Ishikawa (cell line): Measurements from ENCODE around the gene SLC5A12.

Source experiments
- CEBPB ChIP-seq: IDR thresholded peaks from 2 replicates; pipeline ENCODE4 v1.6.1; 2012
- EGR1 ChIP-seq: IDR thresholded peaks from 2 replicates; pipeline ENCODE4 v1.6.1; 2012
- EP300 ChIP-seq: IDR thresholded peaks from 2 replicates; pipeline ENCODE4 v1.6.1; 2012; ENCODE audit warnings: borderline replicate concordance
- FOXM1 ChIP-seq: IDR thresholded peaks from 2 replicates; pipeline ENCODE4 v1.6.1; 2012; ENCODE audit warnings: low read depth, borderline replicate concordance
- MAX ChIP-seq: IDR thresholded peaks from 2 replicates; pipeline ENCODE4 v1.6.1; 2012
- NFIC ChIP-seq: IDR thresholded peaks from 2 replicates; pipeline ENCODE4 v1.6.1; 2012
- RAD21 ChIP-seq: IDR thresholded peaks from 2 replicates; pipeline ENCODE4 v1.6.1; 2012; ENCODE audit warnings: low read depth
- REST ChIP-seq: IDR thresholded peaks from 2 replicates; pipeline ENCODE4 v1.6.1; 2012; ENCODE audit warnings: low read depth, mild to moderate bottlenecking
- TAF1 ChIP-seq: IDR thresholded peaks from 2 replicates; pipeline ENCODE4 v1.6.1; 2012; ENCODE audit warnings: low read depth, mild to moderate bottlenecking
- TCF12 ChIP-seq: IDR thresholded peaks from 2 replicates; pipeline ENCODE4 v1.6.1; 2012; ENCODE audit warnings: low read depth
- TEAD4 ChIP-seq: IDR thresholded peaks from 2 replicates; pipeline ENCODE4 v1.6.1; 2012
- YY1 ChIP-seq: IDR thresholded peaks from 2 replicates; pipeline ENCODE4 v1.6.1; 2012; ENCODE audit warnings: low read depth
- ZBTB7A ChIP-seq: IDR thresholded peaks from 2 replicates; pipeline ENCODE4 v1.6.1; 2012; ENCODE audit warnings: low read depth
- TF ChIP-seq, protein P1 (sequence below): IDR thresholded peaks from 2 replicates; pipeline ENCODE4 v1.6.1; 2012

DNA sequence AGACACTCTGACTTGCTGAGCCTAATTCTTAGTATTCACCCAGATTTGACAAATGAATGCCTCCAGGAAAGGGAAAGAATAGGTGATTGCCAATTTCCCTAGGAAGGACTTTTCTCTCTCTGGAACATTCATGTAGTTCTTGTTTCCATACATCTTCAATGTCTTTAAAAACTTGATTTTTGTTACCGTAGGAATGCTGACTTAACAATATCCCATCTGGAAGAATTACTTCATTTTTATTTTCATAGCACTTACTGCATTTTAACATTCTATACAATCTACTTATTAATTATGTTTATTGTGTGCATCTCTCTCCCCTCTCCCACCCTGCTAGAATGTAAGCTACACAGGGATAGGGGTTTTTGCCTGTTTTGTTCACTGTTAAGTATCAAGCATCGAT is 66.6 kb downstream of the SLC5A12 start:
- TF ChIP-seq YY1 (no peak), MAX (no peak), EP300 (no peak), TEAD4 (no peak), TAF1 (no peak), TCF12 (no peak), RAD21 (no peak), REST (no peak), CEBPB (no peak), FOXM1 (no peak), NFIC (no peak), EGR1 (no peak), ZBTB7A (no peak)
- TF ChIP-seq, protein P1, sequence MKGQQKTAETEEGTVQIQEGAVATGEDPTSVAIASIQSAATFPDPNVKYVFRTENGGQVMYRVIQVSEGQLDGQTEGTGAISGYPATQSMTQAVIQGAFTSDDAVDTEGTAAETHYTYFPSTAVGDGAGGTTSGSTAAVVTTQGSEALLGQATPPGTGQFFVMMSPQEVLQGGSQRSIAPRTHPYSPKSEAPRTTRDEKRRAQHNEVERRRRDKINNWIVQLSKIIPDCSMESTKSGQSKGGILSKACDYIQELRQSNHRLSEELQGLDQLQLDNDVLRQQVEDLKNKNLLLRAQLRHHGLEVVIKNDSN = no peak
